PFSK-1 (cell line): ENCODE data around the gene LTBP1.

Source experiments
- FOXP2 ChIP-seq: optimal IDR thresholded peaks from 2 replicates; pipeline ENCODE3; 2011; ENCODE audit warnings: borderline replicate concordance, control low read depth, inconsistent platforms; ENCODE audit not compliant: insufficient read depth; ENCODE audit errors: extremely low read length, extremely low read depth
- POLR2AphosphoS5 ChIP-seq: IDR thresholded peaks from 2 replicates; pipeline ENCODE4 v1.6.1; 2012; ENCODE audit warnings: low read depth, mild to moderate bottlenecking, control low read depth, low read length, moderate library complexity
- REST ChIP-seq, 2 experiments: IDR thresholded peaks; 2 replicates each; pipeline versions ENCODE4 v1.6.1 to v1.8.0; 2011 to 2012; ENCODE audit warnings: low read depth in 2 of 2, low read length in 2 of 2, control low read depth in 1 of 2, inconsistent platforms in 1 of 2, mild to moderate bottlenecking in 1 of 2, moderate library complexity in 1 of 2; ENCODE audit not compliant: insufficient read depth in 1 of 2
- SIN3A ChIP-seq: IDR thresholded peaks from 2 replicates; pipeline ENCODE4 v1.6.1; 2012; ENCODE audit warnings: mild to moderate bottlenecking, low read length, moderate library complexity, borderline replicate concordance; ENCODE audit not compliant: insufficient read depth
- TAF1 ChIP-seq: IDR thresholded peaks from 2 replicates; pipeline ENCODE4 v1.6.1; 2012; ENCODE audit warnings: low read length, control low read depth, borderline replicate concordance; ENCODE audit not compliant: insufficient read depth

Gene LTBP1

GRCh38 chr2:33180915-33181314, 234.2 kb downstream of the LTBP1 start:
- no peak for TF ChIP-seq POLR2AphosphoS5
- TF ChIP-seq TAF1, result no peak
- TF ChIP-seq FOXP2, result no peak
- no peak for TF ChIP-seq REST (IDR thresholded peaks at IDR 0.05; ENCODE audit: insufficient read depth in 1 of 2, low read depth in 2 of 2, low read length in 2 of 2)
- no peak for TF ChIP-seq SIN3A

GRCh38 chr2:33181466-33181865, 234.7 kb downstream of the LTBP1 start:
- no peak for TF ChIP-seq SIN3A
- TF ChIP-seq TAF1, result no peak
- no peak for TF ChIP-seq POLR2AphosphoS5
- no peak for TF ChIP-seq REST (IDR thresholded peaks at IDR 0.05; ENCODE audit: insufficient read depth in 1 of 2, low read depth in 2 of 2, low read length in 2 of 2)
- TF ChIP-seq FOXP2, result no peak

GRCh38 chr2:33184041-33184440, 237.3 kb downstream of the LTBP1 start:
- no peak for TF ChIP-seq FOXP2
- no peak for TF ChIP-seq TAF1
- no peak for TF ChIP-seq SIN3A
- TF ChIP-seq REST (IDR thresholded peaks at IDR 0.05; ENCODE audit: insufficient read depth in 1 of 2, low read depth in 2 of 2, low read length in 2 of 2), result no peak
- no peak for TF ChIP-seq POLR2AphosphoS5

GRCh38 chr2:33186937-33187336, 240.2 kb downstream of the LTBP1 start:
- no peak for TF ChIP-seq SIN3A
- TF ChIP-seq FOXP2, result no peak
- no peak for TF ChIP-seq REST (IDR thresholded peaks at IDR 0.05; ENCODE audit: insufficient read depth in 1 of 2, low read depth in 2 of 2, low read length in 2 of 2)
- TF ChIP-seq TAF1, result no peak
- no peak for TF ChIP-seq POLR2AphosphoS5

- TF ChIP-seq REST (IDR thresholded peaks at IDR 0.05; ENCODE audit: insufficient read depth in 1 of 2, low read depth in 2 of 2, low read length in 2 of 2) (no peak), TAF1 (no peak), FOXP2 (no peak), SIN3A (no peak), POLR2AphosphoS5 (no peak)
Observed at GRCh38 chr2:33188799-33189198, 242.0 kb downstream of the LTBP1 start.
